HG03159 (cell line): ENCODE data around the gene COMP.
"Not testable (repeated sequence)": the region's sequence is repeated elsewhere in the genome, so short reads cannot be mapped to it uniquely, and the experiment has no call there.

ENCODE experiments used
- ATAC-seq: cut with Tn5 transposase; IDR thresholded peaks from one replicate; pipeline ENCODE4 v1.9.1; 2021; ENCODE audit warnings: mild to moderate bottlenecking, moderate library complexity; ENCODE audit not compliant: unreplicated experiment

COMP gene

GRCh38 chr19:18749362-18750231 lies 41.5 kb downstream of the COMP start:
- no peak for ATAC-seq

GRCh38 chr19:18746401-18747325 lies 44.4 kb downstream of the COMP start:
- ATAC-seq, result no peak

- no peak for ATAC-seq
Observed at GRCh38 chr19:18745931-18746330, 45.2 kb downstream of the COMP start.

- ATAC-seq, result no peak
Observed at GRCh38 chr19:18745012-18745735, 45.9 kb downstream of the COMP start.

- ATAC-seq, result no peak
Observed at GRCh38 chr19:18743784-18744418, 47.2 kb downstream of the COMP start.

- ATAC-seq, result no peak
Observed at GRCh38 chr19:18742838-18743783, 48.0 kb downstream of the COMP start.

- no peak for ATAC-seq
Observed at GRCh38 chr19:18742324-18742723, 48.8 kb downstream of the COMP start.

GRCh38 chr19:18741124-18742121 lies 49.7 kb downstream of the COMP start:
- ATAC-seq, result no peak

- no peak for ATAC-seq
Observed at GRCh38 chr19:18738961-18739690, 52.0 kb downstream of the COMP start.

GRCh38 chr19:18737954-18738351 lies 53.2 kb downstream of the COMP start:
- ATAC-seq, result no peak

- no peak for ATAC-seq
Observed at GRCh38 chr19:18737337-18737953, 53.7 kb downstream of the COMP start.

- ATAC-seq, result no peak
Observed at GRCh38 chr19:18736415-18737336, 54.4 kb downstream of the COMP start.

- ATAC-seq, result no peak
Observed at GRCh38 chr19:18735752-18736151, 55.4 kb downstream of the COMP start.

GRCh38 chr19:18735324-18735723 lies 55.8 kb downstream of the COMP start:
- no peak for ATAC-seq

GRCh38 chr19:18733762-18734332 lies 57.3 kb downstream of the COMP start:
- not testable (repeated sequence) for ATAC-seq

GRCh38 chr19:18733196-18733647 lies 57.9 kb downstream of the COMP start:
- no peak for ATAC-seq
